ENCODE data around the gene GAS6.

GAS6 gene

GRCh38 chr13:113887700-113888201 lies 23.9 kb upstream of the GAS6 start:
- no peak for DNase-seq (ENCODE audit: low read depth in 2 of 2)

GRCh38 chr13:113886561-113887112 lies 22.8 kb upstream of the GAS6 start:
- no peak for DNase-seq (ENCODE audit: low read depth in 2 of 2)

- DNase-seq (ENCODE audit: low read depth in 2 of 2) = no peak
Observed at GRCh38 chr13:113884821-113885220, 20.9 kb upstream of the GAS6 start.

GRCh38 chr13:113883921-113884804 lies 20.3 kb upstream of the GAS6 start:
- no peak for DNase-seq (ENCODE audit: low read depth in 2 of 2)

GRCh38 chr13:113883314-113883811 lies 19.5 kb upstream of the GAS6 start:
- no peak for DNase-seq (ENCODE audit: low read depth in 2 of 2)

DNA sequence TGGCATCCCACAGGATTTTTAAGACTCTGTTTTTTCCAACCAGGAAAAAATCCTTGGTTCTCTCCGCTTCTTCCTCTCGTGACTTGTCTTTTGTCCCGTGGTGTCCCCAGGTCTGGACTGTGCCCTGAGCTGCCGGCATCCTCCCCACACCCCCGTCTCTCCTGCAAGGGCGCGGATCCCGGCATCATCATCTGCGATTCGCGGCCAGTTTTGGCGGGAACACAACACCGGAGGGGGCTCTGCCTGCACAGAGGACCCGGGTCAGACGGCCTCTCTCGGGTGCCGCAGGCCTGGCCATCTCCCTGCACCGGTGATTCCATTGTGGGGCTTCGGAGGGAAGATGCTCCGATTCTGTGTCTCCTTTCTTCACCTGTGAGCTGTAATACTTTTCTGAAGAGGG lies 18.8 kb upstream of the GAS6 start:
- DNase-seq (ENCODE audit: low read depth in 2 of 2) = no peak

DNA sequence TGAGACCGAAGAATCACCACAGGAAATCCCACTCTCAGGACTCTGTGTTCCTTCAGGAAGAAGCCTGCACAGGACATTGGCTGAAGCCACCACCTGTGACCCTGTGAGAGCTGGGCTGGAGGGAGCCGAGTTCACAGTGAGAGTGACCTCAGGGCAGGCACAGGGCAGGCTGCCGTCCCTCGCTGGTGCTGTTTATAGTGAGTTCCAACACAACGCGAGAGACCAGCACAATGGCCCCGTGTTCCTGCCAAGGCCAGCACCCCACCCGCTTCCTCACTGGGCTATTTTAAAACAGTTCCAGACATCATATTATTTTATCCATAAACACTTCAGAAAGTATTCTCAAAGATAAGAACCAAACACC lies 18.4 kb upstream of the GAS6 start:
- no peak for DNase-seq (ENCODE audit: low read depth in 2 of 2)

DNA sequence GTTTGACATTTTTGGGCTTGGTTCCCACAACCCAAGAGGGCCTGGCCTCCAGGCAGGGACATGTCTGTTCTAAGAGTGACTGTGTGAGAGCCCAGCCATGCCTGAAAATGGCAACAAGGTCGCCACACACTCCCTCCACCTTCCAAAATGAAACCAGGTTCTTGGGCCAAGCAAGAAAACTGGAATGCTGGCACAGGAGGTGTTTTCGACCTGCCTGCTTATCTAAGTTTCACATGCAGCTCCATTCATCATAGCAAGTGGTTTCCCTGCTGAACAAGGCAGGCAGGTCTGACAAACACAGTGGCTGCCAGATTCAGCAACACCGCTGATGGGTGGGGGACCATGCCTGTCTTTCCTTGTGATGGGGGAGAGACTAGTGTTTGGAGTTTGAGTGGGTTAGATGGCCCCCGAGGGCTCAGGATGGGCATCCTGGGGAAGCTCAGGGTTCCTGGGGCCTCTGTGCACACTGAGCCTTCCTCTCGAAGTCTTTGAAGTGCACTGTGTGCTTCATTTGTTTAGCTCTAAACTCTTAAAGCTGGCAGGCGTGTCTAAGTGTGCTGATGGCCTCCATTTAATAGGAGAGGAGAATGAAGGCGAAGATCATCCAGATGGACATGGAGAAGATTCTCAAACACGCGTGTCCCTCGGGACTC lies 17.9 kb upstream of the GAS6 start:
- no peak for DNase-seq (ENCODE audit: low read depth in 2 of 2)

GRCh38 chr13:113880651-113881611 lies 17.1 kb upstream of the GAS6 start:
- no peak for DNase-seq (ENCODE audit: low read depth in 2 of 2)

DNA sequence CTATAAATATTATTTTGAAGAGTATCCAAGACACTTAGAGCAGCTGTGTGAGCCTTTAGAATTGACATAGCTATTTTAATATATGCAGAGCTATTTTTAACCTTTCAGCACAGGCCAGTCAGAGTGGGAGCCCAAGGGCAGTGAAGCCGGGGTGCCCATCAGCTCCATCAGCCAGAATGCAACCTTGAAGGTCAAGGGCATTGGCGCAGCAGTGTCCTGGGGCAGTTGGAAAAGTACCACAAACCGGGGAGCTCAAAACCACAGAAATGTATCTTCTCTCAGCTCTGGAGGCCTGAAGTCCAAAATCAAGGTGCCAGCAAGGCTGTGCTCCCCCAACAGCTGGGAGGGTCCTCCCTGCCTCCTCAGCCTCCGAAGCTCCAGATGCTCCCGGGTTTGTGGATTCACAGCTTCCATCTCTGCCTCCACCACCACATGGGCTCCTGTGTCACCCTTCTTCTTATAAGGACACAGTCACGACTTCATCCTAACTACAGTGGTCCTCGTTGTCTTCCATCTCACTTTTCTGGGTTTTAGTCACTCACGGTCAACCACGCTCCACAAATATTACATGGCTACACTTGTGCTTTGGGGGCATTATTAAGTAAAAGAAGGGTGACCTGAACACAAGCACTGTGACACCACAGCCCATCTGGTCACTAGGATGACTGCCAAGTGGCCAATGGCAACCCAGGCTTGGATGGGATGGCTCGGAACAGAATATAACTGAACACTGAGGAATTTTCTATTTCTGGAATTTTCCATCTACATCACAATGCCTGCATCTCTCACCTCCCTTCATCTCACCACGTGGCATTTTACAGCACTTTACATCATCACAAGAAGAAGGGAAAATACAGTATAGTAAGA lies 15.9 kb upstream of the GAS6 start:
- no peak for DNase-seq (ENCODE audit: low read depth in 2 of 2)

DNA sequence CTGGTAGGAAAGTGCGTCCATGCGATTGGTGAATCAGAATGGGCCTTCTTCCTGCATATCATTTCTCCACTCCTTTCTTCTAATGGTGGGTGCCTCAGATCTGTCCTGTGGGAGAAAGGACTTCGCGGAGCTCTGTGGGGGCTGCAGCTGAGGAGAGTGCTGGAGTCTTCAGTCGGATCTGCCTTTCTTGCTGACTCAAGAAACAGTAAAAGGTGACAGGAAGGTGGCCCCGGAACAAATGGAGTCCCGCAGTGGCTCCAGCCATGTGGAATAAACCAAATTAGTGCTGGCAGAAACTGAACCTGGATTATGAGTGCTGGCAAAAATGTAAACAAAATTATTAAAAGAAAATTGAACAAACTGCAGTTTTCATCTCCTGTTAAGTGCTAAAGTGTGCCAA lies 15.1 kb upstream of the GAS6 start:
- DNase-seq (ENCODE audit: low read depth in 2 of 2) = no peak

- no peak for DNase-seq (ENCODE audit: low read depth in 2 of 2)
Observed at GRCh38 chr13:113877149-113877990, 13.5 kb upstream of the GAS6 start.

DNA sequence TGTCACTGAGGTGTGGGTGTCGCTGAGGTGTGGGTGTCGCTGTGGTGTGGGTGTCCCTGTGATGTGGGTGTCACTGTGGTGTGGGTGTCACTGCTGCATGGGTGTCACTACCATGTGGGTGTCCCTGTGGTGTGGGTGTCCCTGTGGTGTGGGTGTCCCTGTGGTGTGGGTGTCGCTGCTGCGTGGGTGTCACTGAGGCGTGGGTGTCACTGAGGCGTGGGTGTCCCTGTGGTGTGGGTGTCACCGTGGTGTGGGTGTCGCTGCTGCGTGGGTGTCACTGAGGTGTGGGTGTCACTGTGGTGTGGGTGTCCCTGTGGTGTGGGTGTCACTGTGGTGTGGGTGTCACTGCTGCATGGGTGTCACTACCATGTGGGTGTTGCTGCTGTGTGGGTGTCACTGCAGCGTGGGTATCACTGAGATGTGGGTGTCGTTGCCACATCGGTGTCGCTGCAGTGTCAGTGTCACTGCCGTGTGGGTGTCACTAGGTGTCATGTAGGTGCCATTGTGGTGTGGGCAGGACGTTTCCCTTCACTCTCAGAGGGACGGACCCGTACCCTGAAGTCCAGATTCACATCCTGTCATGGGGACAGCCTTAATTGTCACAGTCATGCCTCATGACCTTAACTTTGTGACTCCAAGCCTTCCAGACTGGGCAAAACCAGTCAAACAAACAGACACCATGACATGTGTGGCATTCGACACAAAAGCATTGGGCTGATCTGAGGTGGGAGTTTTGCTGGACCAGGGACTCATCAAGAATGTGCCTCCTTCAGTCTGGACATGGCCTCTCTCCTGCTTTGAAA lies 12.7 kb upstream of the GAS6 start:
- DNase-seq (ENCODE audit: low read depth in 2 of 2) = no peak

GRCh38 chr13:113875837-113876281 lies 12.0 kb upstream of the GAS6 start:
- DNase-seq (ENCODE audit: low read depth in 2 of 2) = no peak

- DNase-seq (ENCODE audit: low read depth in 2 of 2) = no peak
Observed at GRCh38 chr13:113875429-113875815, 11.5 kb upstream of the GAS6 start.

GRCh38 chr13:113874579-113875428 lies 10.9 kb upstream of the GAS6 start:
- DNase-seq (ENCODE audit: low read depth in 2 of 2) = no peak

- DNase-seq (ENCODE audit: low read depth in 2 of 2) = no peak
Observed at GRCh38 chr13:113874177-113874576, 10.3 kb upstream of the GAS6 start.

GRCh38 chr13:113869263-113869662 lies 5.4 kb upstream of the GAS6 start:
- DNase-seq (ENCODE audit: low read depth in 2 of 2) = no peak
